Keratinocyte (primary cell): Measurements from ENCODE around the gene GPR137B. TPM values are rescaled to one million over a fixed set of nuclear protein-coding genes. Genes with fewer than 3 reads are reported as not detected.

Source experiments
- DNase-seq: peaks from one replicate; pipeline ENCODE4 v3.0.0-alpha.2; 2011; ENCODE audit warnings: low read depth, missing footprints, low spot score
- FAIRE-seq: peaks from 2 replicates; lab custom pipeline; 2011; peaks lifted over from hg19 to GRCh38; lab: Jason Lieb, UNC
- H2AFZ ChIP-seq: 2 replicates; pipeline ENCODE4 v1.6.0; 2012; ENCODE audit warnings: low read length, control low read depth, inconsistent platforms; ENCODE audit not compliant: control insufficient read depth
- H3K27ac ChIP-seq: 2 replicates; pipeline ENCODE4 v1.5.1; 2011; ENCODE audit warnings: low read length; ENCODE audit not compliant: control insufficient read depth, insufficient read depth
- H3K27me3 ChIP-seq: 3 replicates; pipeline ENCODE4 v1.6.0; 2011; ENCODE audit warnings: low read length; ENCODE audit not compliant: control insufficient read depth, insufficient read depth; ENCODE audit errors: extremely low read depth
- H3K36me3 ChIP-seq, 2 experiments: 2 replicates in 1 of 2; 3 replicates in 1 of 2; pipeline ENCODE4 v1.5.1; 2011; ENCODE audit warnings: low read length in 2 of 2, mild to moderate bottlenecking in 1 of 2; ENCODE audit not compliant: control insufficient read depth in 2 of 2, insufficient read depth in 2 of 2; ENCODE audit errors: extremely low read depth in 1 of 2
- H3K4me1 ChIP-seq: 3 replicates; pipeline ENCODE4 v1.5.1; 2011; ENCODE audit warnings: low read length; ENCODE audit not compliant: control insufficient read depth, insufficient read depth; ENCODE audit errors: extremely low read depth
- H3K4me2 ChIP-seq: 3 replicates; pipeline ENCODE4 v1.6.0; 2011; ENCODE audit warnings: low read depth, low read length; ENCODE audit not compliant: control insufficient read depth, insufficient read depth; ENCODE audit errors: extremely low read depth
- H3K4me3 ChIP-seq, 3 experiments: fragments of 200-600 bp in 1 of 3; sonication (generic) in 1 of 3; 2 replicates in 2 of 3; 3 replicates in 1 of 3; pipeline ENCODE4 v1.5.1; 2011 to 2016; ENCODE audit warnings: low read length in 3 of 3, mild to moderate bottlenecking in 3 of 3, control low read depth in 2 of 3, inconsistent platforms in 1 of 3, low read depth in 1 of 3, mixed read lengths in 1 of 3, mixed run types in 1 of 3, moderate library complexity in 1 of 3; ENCODE audit not compliant: control insufficient read depth in 2 of 3, insufficient read depth in 2 of 3; ENCODE audit errors: extremely low read depth in 1 of 3
- H3K79me2 ChIP-seq: 2 replicates; pipeline ENCODE4 v1.6.0; 2012; ENCODE audit warnings: low read length; ENCODE audit not compliant: control insufficient read depth, insufficient read depth
- H3K9ac ChIP-seq: 3 replicates; pipeline ENCODE4 v1.6.0; 2011; ENCODE audit warnings: low read length; ENCODE audit not compliant: control insufficient read depth, insufficient read depth; ENCODE audit errors: extremely low read depth
- H3K9me1 ChIP-seq: 3 replicates; pipeline ENCODE4 v1.6.0; 2011; ENCODE audit warnings: low read length; ENCODE audit not compliant: control insufficient read depth, insufficient read depth; ENCODE audit errors: extremely low read depth
- H3K9me3 ChIP-seq: 2 replicates; pipeline ENCODE4 v1.5.1; 2012; ENCODE audit warnings: low read depth, low read length; ENCODE audit not compliant: control insufficient read depth
- H4K20me1 ChIP-seq: 3 replicates; pipeline ENCODE4 v1.6.0; 2011; ENCODE audit warnings: low read length; ENCODE audit not compliant: control insufficient read depth, insufficient read depth; ENCODE audit errors: extremely low read depth
- CTCF ChIP-seq, 3 experiments: IDR thresholded peaks in 1 of 3; conservative IDR thresholded peaks in 1 of 3; optimal IDR thresholded peaks in 1 of 3; 2 replicates in 2 of 3; 3 replicates in 1 of 3; pipeline versions ENCODE3 to v1.5.1; 2011; ENCODE audit warnings: low read length in 3 of 3, mild to moderate bottlenecking in 3 of 3, moderate library complexity in 2 of 3, control low read depth in 1 of 3, inconsistent platforms in 1 of 3; ENCODE audit not compliant: insufficient read depth in 2 of 3; ENCODE audit errors: extremely low read depth in 1 of 3
- EZH2 ChIP-seq: IDR thresholded peaks from one replicate; pipeline ENCODE4 v1.6.1; 2012; ENCODE audit warnings: inconsistent platforms, mild to moderate bottlenecking, low read length, moderate library complexity
- dilution Hi-C: fragments of 300-500 bp; cut with MboI; formaldehyde crosslinking; loops from one replicate; pipeline ENCODE4 v1.7.0; 2020; ENCODE audit warnings: low sequenced_read_pairs; ENCODE audit not compliant: extremely low pct_ligation_motif_present
- polyA plus RNA-seq, 5 experiments: library from polyadenylated mRNA; depleted of rRNA in 3 of 5; stranded (reverse) in 3 of 5; stranded (forward) in 1 of 5; unstranded in 1 of 5; fragments of >200 nt; gene quantifications; 1 replicate in 1 of 5; 2 replicates in 3 of 5; 3 replicates in 1 of 5; pipeline versions ENCODE4 v1.2.1 to v1.2.3, GENCODE V29; 2011 to 2012; ENCODE audit warnings: missing spikeins in 2 of 5, low read depth in 1 of 5, low replicate concordance in 1 of 5

GPR137B gene
- polyA plus RNA-seq, 1 donor (not counting 4 experiments of a cell fraction or from before 2014, with no cell fraction given): 7.1 TPM

- Histone ChIP-seq H2AFZ (no peak overlapping the region), H3K4me2 (no peak overlapping the region), H3K79me2 (no peaks in the 10 kb centered on the region), H3K36me3 (no peaks in the 10 kb centered on the region), H3K4me3 (no peak overlapping the region), H3K4me1 (no peaks in the 10 kb centered on the region), H3K27ac (no peak overlapping the region), H3K9me3 (no peaks in the 10 kb centered on the region), H3K27me3 (no peaks in the 10 kb centered on the region), H3K9ac (no peak overlapping the region), H4K20me1 (no peaks in the 10 kb centered on the region), H3K9me1 (no peaks in the 10 kb centered on the region)
- no peak for FAIRE-seq
- TF ChIP-seq EZH2 (no peak), CTCF (optimal IDR thresholded peaks at IDR 0.05 in 1 of 3, IDR thresholded peaks at IDR 0.05 in 1 of 3, conservative IDR thresholded peaks at IDR 0.05 in 1 of 3; ENCODE audit: extremely low read depth in 1 of 3, insufficient read depth in 2 of 3, low read length in 3 of 3) (no peak)
- dilution Hi-C loops: no loop called here
- no peak for DNase-seq
Observed at GRCh38 chr1:236204656-236205055, 62.3 kb downstream of the GPR137B start.

- Histone ChIP-seq H4K20me1 (no peaks in the 10 kb centered on the region), H3K36me3 (no peaks in the 10 kb centered on the region), H3K27ac (no peak overlapping the region), H3K27me3 (no peaks in the 10 kb centered on the region), H2AFZ (no peak overlapping the region), H3K4me3 (no peak overlapping the region), H3K9me3 (no peaks in the 10 kb centered on the region), H3K9me1 (no peaks in the 10 kb centered on the region), H3K4me2 (no peak overlapping the region), H3K4me1 (no peaks in the 10 kb centered on the region), H3K9ac (no peak overlapping the region), H3K79me2 (no peaks in the 10 kb centered on the region)
- no peak for FAIRE-seq
- dilution Hi-C loops: no loop called here
- DNase-seq: no peak
- TF ChIP-seq CTCF (optimal IDR thresholded peaks at IDR 0.05 in 1 of 3, IDR thresholded peaks at IDR 0.05 in 1 of 3, conservative IDR thresholded peaks at IDR 0.05 in 1 of 3; ENCODE audit: extremely low read depth in 1 of 3, insufficient read depth in 2 of 3, low read length in 3 of 3) (no peak), EZH2 (no peak)
Observed at GRCh38 chr1:236206548-236206947, 64.2 kb downstream of the GPR137B start.
